GM23338 (cell line): Measurements from ENCODE around the gene CABLES1. TPM values are rescaled to one million over a fixed set of nuclear protein-coding genes. Genes with fewer than 3 reads are reported as not detected.
A peak's percentile ranks its signal among the peaks of the same experiment; 100 is the strongest.

Experiments used
- ATAC-seq: fragments of 200-7000 bp; cut with Tn5 transposase; 3 replicates; pipeline ENCODE4 v1.9.1; 2020
- DNase-seq: peaks from one replicate; pipeline ENCODE4 v3.0.0-alpha.2; 2015; ENCODE audit warnings: low spot score
- H2AFZ ChIP-seq: fragments of 200-600 bp; sonication (generic); 2 replicates; pipeline ENCODE4 v1.8.0; 2016; ENCODE audit warnings: antibody characterized with exemption, mild to moderate bottlenecking, moderate library complexity
- H3F3A ChIP-seq: fragments of 200-600 bp; sonication (generic); replicated peaks from 2 replicates; pipeline ENCODE4 v1.8.0; 2017; ENCODE audit warnings: antibody characterized with exemption, mixed run types, low read depth
- H3K27ac ChIP-seq: fragments of 200-600 bp; sonication (generic); 2 replicates; pipeline ENCODE4 v1.6.1; 2016; ENCODE audit warnings: low read depth
- H3K27me3 ChIP-seq: fragments of 200-600 bp; sonication (generic); 2 replicates; pipeline ENCODE4 v1.8.0; 2016; ENCODE audit warnings: mild to moderate bottlenecking, mixed run types, moderate library complexity; ENCODE audit not compliant: insufficient read depth
- H3K36me3 ChIP-seq: fragments of 200-600 bp; sonication (generic); 2 replicates; pipeline ENCODE4 v1.8.0; 2016; ENCODE audit warnings: mild to moderate bottlenecking; ENCODE audit not compliant: insufficient read depth
- H3K4me1 ChIP-seq: fragments of 200-600 bp; sonication (generic); 2 replicates; pipeline ENCODE4 v1.8.0; 2016; ENCODE audit warnings: mild to moderate bottlenecking, moderate library complexity; ENCODE audit not compliant: insufficient read depth
- H3K4me2 ChIP-seq: fragments of 200-600 bp; sonication (generic); 2 replicates; pipeline ENCODE4 v1.7.1; 2017; ENCODE audit warnings: mixed run types
- H3K4me3 ChIP-seq: fragments of 200-600 bp; sonication (generic); 2 replicates; pipeline ENCODE4 v1.6.1; 2016; ENCODE audit warnings: mixed run types
- H3K79me2 ChIP-seq: fragments of 200-600 bp; sonication (generic); replicated peaks from 2 replicates; pipeline ENCODE4 v1.8.0; 2017; ENCODE audit warnings: mild to moderate bottlenecking; ENCODE audit not compliant: insufficient read depth
- H3K9me2 ChIP-seq: fragments of 200-600 bp; sonication (generic); 2 replicates; pipeline ENCODE4 v1.8.0; 2017; ENCODE audit not compliant: insufficient read depth
- H4K20me1 ChIP-seq: fragments of 200-600 bp; sonication (generic); replicated peaks from 2 replicates; pipeline ENCODE4 v1.8.0; 2017; ENCODE audit warnings: mild to moderate bottlenecking; ENCODE audit not compliant: insufficient read depth
- H3K27ac Mint-ChIP-seq: 2 replicates; pipeline ENCODE4 v1.8.0; 2020; ENCODE audit warnings: inconsistent platforms, mild to moderate bottlenecking, moderate library complexity, mixed read lengths
- H3K27me3 Mint-ChIP-seq: 3 replicates; pipeline ENCODE4 v1.8.0; 2022; ENCODE audit warnings: low read depth, mild to moderate bottlenecking, moderate library complexity, mixed read lengths, inconsistent platforms; ENCODE audit not compliant: insufficient read depth, poor library complexity
- H3K36me3 Mint-ChIP-seq: 3 replicates; pipeline ENCODE4 v1.8.0; 2021; ENCODE audit warnings: low read depth, mild to moderate bottlenecking, inconsistent platforms, moderate library complexity, mixed read lengths
- H3K4me1 Mint-ChIP-seq: 3 replicates; pipeline ENCODE4 v1.8.0; 2020; ENCODE audit warnings: mild to moderate bottlenecking, inconsistent platforms, mixed read lengths
- H3K4me3 Mint-ChIP-seq: 3 replicates; pipeline ENCODE4 v1.8.0; 2021; ENCODE audit warnings: moderate library complexity, mild to moderate bottlenecking, inconsistent platforms, mixed read lengths
- H3K9me3 Mint-ChIP-seq: 3 replicates; pipeline ENCODE4 v1.8.0; 2020; ENCODE audit warnings: moderate library complexity, mild to moderate bottlenecking, inconsistent platforms, mixed read lengths
- CTCF ChIP-seq, 2 experiments: fragments of 200-600 bp in 1 of 2; sonication (generic) in 1 of 2; conservative IDR thresholded peaks; 2 replicates each; pipeline versions ENCODE4 v1.5.1 to v1.6.1; 2016 to 2017; ENCODE audit warnings: antibody characterized with exemption in 2 of 2, low read depth in 2 of 2, mild to moderate bottlenecking in 2 of 2, moderate library complexity in 1 of 2
- EZH2 ChIP-seq: fragments of 200-600 bp; sonication (generic); IDR thresholded peaks from one replicate; pipeline ENCODE4 v1.8.0; 2017; ENCODE audit warnings: antibody characterized with exemption, mild to moderate bottlenecking, low read depth; ENCODE audit not compliant: unreplicated experiment
- JUNB ChIP-seq: IDR thresholded peaks from one replicate; pipeline ENCODE4 v1.6.1; 2016; ENCODE audit warnings: antibody characterized with exemption; ENCODE audit not compliant: unreplicated experiment
- POLR2AphosphoS5 ChIP-seq: IDR thresholded peaks from 2 replicates; pipeline ENCODE4 v1.6.1; 2016; ENCODE audit warnings: antibody characterized with exemption, low read depth
- REST ChIP-seq: IDR thresholded peaks from one replicate; pipeline ENCODE4 v1.6.1; 2018; ENCODE audit warnings: antibody characterized with exemption; ENCODE audit not compliant: unreplicated experiment
- ZNF114 ChIP-seq: fragments of 250-450 bp; sonication (Bioruptor Pico); IDR thresholded peaks from 2 replicates; pipeline ENCODE4 v1.5.0; 2020; ENCODE audit warnings: mild to moderate bottlenecking, moderate library complexity
- ZNF331 ChIP-seq: fragments of 250-450 bp; sonication (Bioruptor Pico); IDR thresholded peaks from 2 replicates; pipeline ENCODE4 v1.5.0; 2020; ENCODE audit warnings: low read depth, mild to moderate bottlenecking, moderate library complexity
- polyA plus RNA-seq: library from polyadenylated mRNA; unstranded; fragments of >200 nt; fragmentation: Nextera tagmentation; extraction: Ambion mirVana; gene quantifications from 2 replicates; pipeline ENCODE4 v1.2.1, GENCODE V29; 2016
- total RNA-seq: library from RNA; depleted of rRNA; stranded (reverse); fragments of >200 nt; shearing (Covaris generic); gene quantifications from 2 replicates; pipeline ENCODE4 v1.2.3, GENCODE V29; 2014
- TF ChIP-seq, protein P1 (sequence below): IDR thresholded peaks from 2 replicates; pipeline ENCODE4 v1.6.1; 2016; ENCODE audit warnings: antibody characterized with exemption

Gene CABLES1
- total and polyA plus RNA-seq, 2 experiments from 2014 or later: 2.6 to 12.4 TPM

DNA sequence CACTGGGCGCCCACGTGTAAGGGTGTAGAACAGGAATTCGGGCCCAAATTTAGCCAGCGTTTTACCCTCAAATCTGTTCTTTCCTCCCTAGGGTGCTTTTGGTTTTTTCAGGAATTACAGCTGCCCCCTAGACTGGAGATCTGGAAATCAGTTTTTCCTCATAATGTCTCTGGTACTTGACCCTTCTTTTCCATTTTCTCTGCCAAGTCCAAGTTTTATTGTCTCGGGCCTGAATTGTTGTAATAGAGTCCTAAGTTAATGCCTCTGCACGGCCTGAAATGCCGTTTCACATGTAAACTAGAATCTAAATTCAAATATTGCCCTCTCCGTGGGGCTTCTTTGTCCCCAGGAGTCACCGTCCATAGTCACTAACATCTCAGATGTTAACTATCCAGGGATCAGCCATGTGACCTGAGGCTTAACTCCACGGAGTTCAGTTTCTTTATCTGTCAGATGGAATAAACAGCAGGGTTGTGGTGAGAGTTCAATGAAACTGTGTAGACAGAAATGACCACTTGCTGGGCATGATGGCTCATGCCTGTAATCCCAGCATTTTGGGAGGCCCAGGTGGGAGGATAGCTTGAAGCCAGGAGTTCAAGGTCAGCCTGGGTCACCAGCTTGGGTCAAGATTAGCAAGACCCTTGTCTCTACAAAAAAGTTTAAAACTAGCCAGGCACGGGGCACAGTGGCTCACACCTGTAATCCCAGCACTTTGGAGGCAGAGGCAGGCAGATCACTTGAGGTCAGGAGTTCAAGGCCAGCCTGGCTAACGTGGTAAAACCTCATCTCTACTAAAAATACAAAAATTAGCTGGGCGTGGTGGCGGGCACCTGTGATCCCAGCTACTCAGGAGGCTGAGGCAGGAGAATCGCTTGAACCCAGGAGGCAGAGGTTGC, 12.7 kb upstream of the CABLES1 start:
- ATAC-seq: peak; percentile 56
- Mint-ChIP-seq H3K27me3 (peaks cover 12% of the 10 kb centered on the region), H3K9me3 (no peaks in the 10 kb centered on the region), H3K27ac (no peak overlapping the region), H3K36me3 (no peaks in the 10 kb centered on the region), H3K4me1 (peaks cover 9% of the 10 kb centered on the region), H3K4me3 (no peak overlapping the region)
- Histone ChIP-seq H3K4me1 (no peaks in the 10 kb centered on the region), H4K20me1 (no peaks in the 10 kb centered on the region), H3K27ac (no peak overlapping the region), H3K9me2 (no peaks in the 10 kb centered on the region), H3K4me2 (no peak overlapping the region), H2AFZ (no peak overlapping the region), H3K27me3 (no peaks in the 10 kb centered on the region), H3K36me3 (no peaks in the 10 kb centered on the region), H3K79me2 (no peaks in the 10 kb centered on the region), H3K4me3 (no peak overlapping the region), H3F3A (no peaks in the 10 kb centered on the region)
- TF ChIP-seq POLR2AphosphoS5 (no peak), JUNB (no peak)
- TF ChIP-seq, protein P1, sequence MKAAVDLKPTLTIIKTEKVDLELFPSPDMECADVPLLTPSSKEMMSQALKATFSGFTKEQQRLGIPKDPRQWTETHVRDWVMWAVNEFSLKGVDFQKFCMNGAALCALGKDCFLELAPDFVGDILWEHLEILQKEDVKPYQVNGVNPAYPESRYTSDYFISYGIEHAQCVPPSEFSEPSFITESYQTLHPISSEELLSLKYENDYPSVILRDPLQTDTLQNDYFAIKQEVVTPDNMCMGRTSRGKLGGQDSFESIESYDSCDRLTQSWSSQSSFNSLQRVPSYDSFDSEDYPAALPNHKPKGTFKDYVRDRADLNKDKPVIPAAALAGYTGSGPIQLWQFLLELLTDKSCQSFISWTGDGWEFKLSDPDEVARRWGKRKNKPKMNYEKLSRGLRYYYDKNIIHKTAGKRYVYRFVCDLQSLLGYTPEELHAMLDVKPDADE: no peak
- DNase-seq: no peak

GRCh38 chr18:23126376-23127056, 8.8 kb upstream of the CABLES1 start:
- H3K27me3 Mint-ChIP-seq: peaks cover 15% of the 10 kb centered on the region
- no peak overlapping the region for H3K4me2 ChIP-seq
- no peaks in the 10 kb centered on the region for H3F3A ChIP-seq
- no peaks in the 10 kb centered on the region for H3K27me3 ChIP-seq
- peaks cover 18% of the 10 kb centered on the region for H3K4me1 Mint-ChIP-seq
- no peaks in the 10 kb centered on the region for H4K20me1 ChIP-seq
- no peak overlapping the region for H3K27ac Mint-ChIP-seq
- no peak overlapping the region for H2AFZ ChIP-seq
- H3K79me2 ChIP-seq: no peaks in the 10 kb centered on the region
- DNase-seq (no peak), ATAC-seq (no peak)
- TF ChIP-seq ZNF114 (CRISPR knock-in tag): no peak
- H3K4me1 ChIP-seq: peaks cover 12% of the 10 kb centered on the region
- H3K27ac ChIP-seq: no peak overlapping the region
- H3K9me3 Mint-ChIP-seq: no peaks in the 10 kb centered on the region
- H3K9me2 ChIP-seq: no peaks in the 10 kb centered on the region
- H3K36me3 Mint-ChIP-seq: no peaks in the 10 kb centered on the region
- H3K4me3 ChIP-seq: no peak overlapping the region
- no peak overlapping the region for H3K4me3 Mint-ChIP-seq
- H3K36me3 ChIP-seq: no peaks in the 10 kb centered on the region

- no peak overlapping the region for H2AFZ ChIP-seq
- DNase-seq (no peak), ATAC-seq (no peak)
- no peak overlapping the region for H3K27ac ChIP-seq
- no peaks in the 10 kb centered on the region for H3K9me3 Mint-ChIP-seq
- no peak overlapping the region for H3K27ac Mint-ChIP-seq
- H3K4me1 Mint-ChIP-seq: peaks cover 22% of the 10 kb centered on the region
- H3K4me3 ChIP-seq: no peak overlapping the region
- H3K4me2 ChIP-seq: no peak overlapping the region
- no peaks in the 10 kb centered on the region for H3K36me3 Mint-ChIP-seq
- peaks cover 15% of the 10 kb centered on the region for H3K27me3 Mint-ChIP-seq
- peaks cover 16% of the 10 kb centered on the region for H3K4me1 ChIP-seq
- no peaks in the 10 kb centered on the region for H3K79me2 ChIP-seq
- H3K4me3 Mint-ChIP-seq: no peak overlapping the region
- no peaks in the 10 kb centered on the region for H3K9me2 ChIP-seq
- no peaks in the 10 kb centered on the region for H3K36me3 ChIP-seq
- H3F3A ChIP-seq: no peaks in the 10 kb centered on the region
- H4K20me1 ChIP-seq: no peaks in the 10 kb centered on the region
- H3K27me3 ChIP-seq: no peaks in the 10 kb centered on the region
- TF ChIP-seq CTCF (conservative IDR thresholded peaks at IDR 0.05; ENCODE audit: low read depth in 2 of 2) (no peak), REST (no peak), ZNF331 (no peak), EZH2 (no peak)
- TF ChIP-seq, protein P1: no peak
Observed at GRCh38 chr18:23127090-23127489, 8.2 kb upstream of the CABLES1 start.
